ENCODE results near the gene TH. TPM values are rescaled to one million over a fixed set of nuclear protein-coding genes. Genes with fewer than 3 reads are reported as not detected.

Gene TH
- total and polyA plus RNA-seq, 2 experiments from 2014 or later = 0.34 TPM; not detected in 1

DNA sequence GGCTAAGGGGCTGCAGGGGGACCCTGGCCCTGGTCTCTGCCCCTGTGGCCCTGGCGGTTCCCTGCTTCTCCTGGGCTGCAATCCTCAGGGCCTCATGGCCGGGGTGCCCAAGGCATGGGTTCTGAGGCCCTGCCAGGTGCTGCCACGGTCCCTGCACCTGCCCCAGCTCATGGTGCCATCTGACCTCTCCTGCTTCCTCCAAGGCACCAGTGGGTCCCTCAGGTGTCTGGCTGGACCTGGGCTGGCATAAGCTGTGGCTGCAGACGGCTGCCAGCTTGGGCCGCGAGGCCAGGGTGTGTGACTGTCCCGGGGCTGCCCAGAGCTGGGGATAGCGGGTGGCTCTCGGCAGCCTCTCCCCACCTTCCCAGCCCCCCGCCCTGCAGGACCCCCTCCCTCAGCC, 12.6 kb downstream of the TH start (continued):
- TF ChIP-seq, protein P1, sequence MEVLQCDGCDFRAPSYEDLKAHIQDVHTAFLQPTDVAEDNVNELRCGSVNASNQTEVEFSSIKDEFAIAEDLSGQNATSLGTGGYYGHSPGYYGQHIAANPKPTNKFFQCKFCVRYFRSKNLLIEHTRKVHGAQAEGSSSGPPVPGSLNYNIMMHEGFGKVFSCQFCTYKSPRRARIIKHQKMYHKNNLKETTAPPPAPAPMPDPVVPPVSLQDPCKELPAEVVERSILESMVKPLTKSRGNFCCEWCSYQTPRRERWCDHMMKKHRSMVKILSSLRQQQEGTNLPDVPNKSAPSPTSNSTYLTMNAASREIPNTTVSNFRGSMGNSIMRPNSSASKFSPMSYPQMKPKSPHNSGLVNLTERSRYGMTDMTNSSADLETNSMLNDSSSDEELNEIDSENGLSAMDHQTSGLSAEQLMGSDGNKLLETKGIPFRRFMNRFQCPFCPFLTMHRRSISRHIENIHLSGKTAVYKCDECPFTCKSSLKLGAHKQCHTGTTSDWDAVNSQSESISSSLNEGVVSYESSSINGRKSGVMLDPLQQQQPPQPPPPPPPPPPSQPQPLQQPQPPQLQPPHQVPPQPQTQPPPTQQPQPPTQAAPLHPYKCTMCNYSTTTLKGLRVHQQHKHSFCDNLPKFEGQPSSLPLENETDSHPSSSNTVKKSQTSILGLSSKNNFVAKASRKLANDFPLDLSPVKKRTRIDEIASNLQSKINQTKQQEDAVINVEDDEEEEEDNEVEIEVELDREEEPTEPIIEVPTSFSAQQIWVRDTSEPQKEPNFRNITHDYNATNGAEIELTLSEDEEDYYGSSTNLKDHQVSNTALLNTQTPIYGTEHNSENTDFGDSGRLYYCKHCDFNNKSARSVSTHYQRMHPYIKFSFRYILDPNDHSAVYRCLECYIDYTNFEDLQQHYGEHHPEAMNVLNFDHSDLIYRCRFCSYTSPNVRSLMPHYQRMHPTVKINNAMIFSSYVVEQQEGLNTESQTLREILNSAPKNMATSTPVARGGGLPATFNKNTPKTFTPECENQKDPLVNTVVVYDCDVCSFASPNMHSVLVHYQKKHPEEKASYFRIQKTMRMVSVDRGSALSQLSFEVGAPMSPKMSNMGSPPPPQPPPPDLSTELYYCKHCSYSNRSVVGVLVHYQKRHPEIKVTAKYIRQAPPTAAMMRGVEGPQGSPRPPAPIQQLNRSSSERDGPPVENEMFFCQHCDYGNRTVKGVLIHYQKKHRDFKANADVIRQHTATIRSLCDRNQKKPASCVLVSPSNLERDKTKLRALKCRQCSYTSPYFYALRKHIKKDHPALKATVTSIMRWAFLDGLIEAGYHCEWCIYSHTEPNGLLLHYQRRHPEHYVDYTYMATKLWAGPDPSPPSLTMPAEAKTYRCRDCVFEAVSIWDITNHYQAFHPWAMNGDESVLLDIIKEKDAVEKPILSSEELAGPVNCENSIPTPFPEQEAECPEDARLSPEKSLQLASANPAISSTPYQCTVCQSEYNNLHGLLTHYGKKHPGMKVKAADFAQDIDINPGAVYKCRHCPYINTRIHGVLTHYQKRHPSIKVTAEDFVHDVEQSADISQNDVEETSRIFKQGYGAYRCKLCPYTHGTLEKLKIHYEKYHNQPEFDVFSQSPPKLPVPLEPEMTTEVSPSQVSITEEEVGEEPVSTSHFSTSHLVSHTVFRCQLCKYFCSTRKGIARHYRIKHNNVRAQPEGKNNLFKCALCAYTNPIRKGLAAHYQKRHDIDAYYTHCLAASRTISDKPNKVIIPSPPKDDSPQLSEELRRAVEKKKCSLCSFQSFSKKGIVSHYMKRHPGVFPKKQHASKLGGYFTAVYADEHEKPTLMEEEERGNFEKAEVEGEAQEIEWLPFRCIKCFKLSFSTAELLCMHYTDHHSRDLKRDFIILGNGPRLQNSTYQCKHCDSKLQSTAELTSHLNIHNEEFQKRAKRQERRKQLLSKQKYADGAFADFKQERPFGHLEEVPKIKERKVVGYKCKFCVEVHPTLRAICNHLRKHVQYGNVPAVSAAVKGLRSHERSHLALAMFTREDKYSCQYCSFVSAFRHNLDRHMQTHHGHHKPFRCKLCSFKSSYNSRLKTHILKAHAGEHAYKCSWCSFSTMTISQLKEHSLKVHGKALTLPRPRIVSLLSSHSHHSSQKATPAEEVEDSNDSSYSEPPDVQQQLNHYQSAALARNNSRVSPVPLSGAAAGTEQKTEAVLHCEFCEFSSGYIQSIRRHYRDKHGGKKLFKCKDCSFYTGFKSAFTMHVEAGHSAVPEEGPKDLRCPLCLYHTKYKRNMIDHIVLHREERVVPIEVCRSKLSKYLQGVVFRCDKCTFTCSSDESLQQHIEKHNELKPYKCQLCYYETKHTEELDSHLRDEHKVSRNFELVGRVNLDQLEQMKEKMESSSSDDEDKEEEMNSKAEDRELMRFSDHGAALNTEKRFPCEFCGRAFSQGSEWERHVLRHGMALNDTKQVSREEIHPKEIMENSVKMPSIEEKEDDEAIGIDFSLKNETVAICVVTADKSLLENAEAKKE (CRISPR knock-in tag; IDR thresholded peaks at IDR 0.05) = no peak
- TF ChIP-seq, protein P2, sequence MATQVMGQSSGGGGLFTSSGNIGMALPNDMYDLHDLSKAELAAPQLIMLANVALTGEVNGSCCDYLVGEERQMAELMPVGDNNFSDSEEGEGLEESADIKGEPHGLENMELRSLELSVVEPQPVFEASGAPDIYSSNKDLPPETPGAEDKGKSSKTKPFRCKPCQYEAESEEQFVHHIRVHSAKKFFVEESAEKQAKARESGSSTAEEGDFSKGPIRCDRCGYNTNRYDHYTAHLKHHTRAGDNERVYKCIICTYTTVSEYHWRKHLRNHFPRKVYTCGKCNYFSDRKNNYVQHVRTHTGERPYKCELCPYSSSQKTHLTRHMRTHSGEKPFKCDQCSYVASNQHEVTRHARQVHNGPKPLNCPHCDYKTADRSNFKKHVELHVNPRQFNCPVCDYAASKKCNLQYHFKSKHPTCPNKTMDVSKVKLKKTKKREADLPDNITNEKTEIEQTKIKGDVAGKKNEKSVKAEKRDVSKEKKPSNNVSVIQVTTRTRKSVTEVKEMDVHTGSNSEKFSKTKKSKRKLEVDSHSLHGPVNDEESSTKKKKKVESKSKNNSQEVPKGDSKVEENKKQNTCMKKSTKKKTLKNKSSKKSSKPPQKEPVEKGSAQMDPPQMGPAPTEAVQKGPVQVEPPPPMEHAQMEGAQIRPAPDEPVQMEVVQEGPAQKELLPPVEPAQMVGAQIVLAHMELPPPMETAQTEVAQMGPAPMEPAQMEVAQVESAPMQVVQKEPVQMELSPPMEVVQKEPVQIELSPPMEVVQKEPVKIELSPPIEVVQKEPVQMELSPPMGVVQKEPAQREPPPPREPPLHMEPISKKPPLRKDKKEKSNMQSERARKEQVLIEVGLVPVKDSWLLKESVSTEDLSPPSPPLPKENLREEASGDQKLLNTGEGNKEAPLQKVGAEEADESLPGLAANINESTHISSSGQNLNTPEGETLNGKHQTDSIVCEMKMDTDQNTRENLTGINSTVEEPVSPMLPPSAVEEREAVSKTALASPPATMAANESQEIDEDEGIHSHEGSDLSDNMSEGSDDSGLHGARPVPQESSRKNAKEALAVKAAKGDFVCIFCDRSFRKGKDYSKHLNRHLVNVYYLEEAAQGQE (IDR thresholded peaks at IDR 0.05; ENCODE audit: unreplicated experiment) = no peak
- TF ChIP-seq POLR2AphosphoS5 (IDR thresholded peaks at IDR 0.05; ENCODE audit: low read depth) (no peak), STAT1 (IDR thresholded peaks at IDR 0.05; ENCODE audit: unreplicated experiment) (no peak)

DNA sequence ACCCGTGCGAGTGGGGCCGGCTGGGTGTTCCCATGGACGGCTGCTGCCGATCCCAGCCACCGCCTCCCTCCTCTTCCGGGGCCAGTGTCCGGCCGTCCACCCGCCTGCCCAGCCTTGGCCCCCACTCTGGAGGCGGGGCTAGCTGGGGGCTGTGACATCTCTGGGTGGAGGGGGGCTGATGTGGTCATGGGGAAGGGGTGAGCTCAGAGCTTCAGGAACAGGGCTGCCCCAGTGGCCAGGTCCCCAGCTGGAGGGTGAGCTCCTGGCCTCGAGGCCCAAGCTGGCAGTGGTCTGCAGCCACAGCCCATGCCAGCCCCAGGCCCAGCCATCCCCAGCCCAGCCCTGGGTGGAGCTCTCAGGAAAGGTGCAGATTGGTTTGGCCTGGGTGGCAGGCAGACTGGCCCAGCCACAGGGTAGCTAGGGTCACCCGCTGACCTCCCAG, 13.3 kb downstream of the TH start:
- DNase-seq (ENCODE audit: low spot score) (no peak), ATAC-seq (no peak)
- H3K36me3 ChIP-seq (ENCODE audit: insufficient read depth) = no peaks in the 10 kb centered on the region
- no peak overlapping the region for H3K27ac Mint-ChIP-seq
- no peak overlapping the region for H3K4me3 Mint-ChIP-seq
- no peak overlapping the region for H3K27ac ChIP-seq (ENCODE audit: low read depth)
- no peaks in the 10 kb centered on the region for H3K4me1 Mint-ChIP-seq
- no peak overlapping the region for H2AFZ ChIP-seq
- no peaks in the 10 kb centered on the region for H3K9me3 Mint-ChIP-seq
- H3K36me3 Mint-ChIP-seq (ENCODE audit: low read depth) = no peaks in the 10 kb centered on the region
- no peaks in the 10 kb centered on the region for H3K4me1 ChIP-seq (ENCODE audit: insufficient read depth)
- no peaks in the 10 kb centered on the region for H4K20me1 ChIP-seq (replicated peaks; ENCODE audit: insufficient read depth)
- no peaks in the 10 kb centered on the region for H3K79me2 ChIP-seq (replicated peaks; ENCODE audit: insufficient read depth)
- no peaks in the 10 kb centered on the region for H3K27me3 ChIP-seq (ENCODE audit: insufficient read depth)
- H3K9me2 ChIP-seq (ENCODE audit: insufficient read depth) = no peaks in the 10 kb centered on the region
- no peak overlapping the region for H3K4me2 ChIP-seq
- no peaks in the 10 kb centered on the region for H3F3A ChIP-seq (replicated peaks; ENCODE audit: low read depth)
- H3K27me3 Mint-ChIP-seq (ENCODE audit: insufficient read depth, low read depth, poor library complexity) = peaks cover 4% of the 10 kb centered on the region
- no peak overlapping the region for H3K4me3 ChIP-seq
- TF ChIP-seq, protein P1 (CRISPR knock-in tag; IDR thresholded peaks at IDR 0.05) = no peak
- TF ChIP-seq STAT1 (IDR thresholded peaks at IDR 0.05; ENCODE audit: unreplicated experiment) (no peak), EZH2 (IDR thresholded peaks at IDR 0.05; ENCODE audit: low read depth, unreplicated experiment) (no peak), EZH2phosphoT487 (IDR thresholded peaks at IDR 0.05; ENCODE audit: unreplicated experiment) (no peak)

Measured in GM23338 (cell line).